ENCODE measurements around the gene TSLP.

Gene TSLP

GRCh38 chr5:111071413-111071812, at the start of gene TSLP:
TSS of gene TSLP (plus strand) at chr5:111071713. CDS start at chr5:111071891, 178 bp downstream.
- no peak for DNase-seq

- DNase-seq, result no peak
Measured at GRCh38 chr5:111022301-111022700, 49.2 kb upstream of the TSLP start.

- no peak for DNase-seq
Measured at GRCh38 chr5:111028865-111029264, 42.6 kb upstream of the TSLP start.

- DNase-seq, result no peak
Measured at GRCh38 chr5:111043712-111044506, 27.6 kb upstream of the TSLP start.

- DNase-seq, result no peak
Measured at GRCh38 chr5:111058064-111058463, 13.4 kb upstream of the TSLP start.

- no peak for DNase-seq
Measured at GRCh38 chr5:111060169-111060568, 11.3 kb upstream of the TSLP start.

GRCh38 chr5:111061618-111062017, 9.9 kb upstream of the TSLP start:
- DNase-seq, result no peak

GRCh38 chr5:111063709-111064322, 7.7 kb upstream of the TSLP start:
- DNase-seq, result peak; percentile 16

- DNase-seq, result no peak
Measured at GRCh38 chr5:111066261-111066938, 5.1 kb upstream of the TSLP start.

- DNase-seq, result no peak
Measured at GRCh38 chr5:111068213-111068612, 3.3 kb upstream of the TSLP start.

GRCh38 chr5:111069839-111070238, 1.7 kb upstream of the TSLP start:
- peak; percentile 8 for DNase-seq

- no peak for DNase-seq
Measured at GRCh38 chr5:111070272-111071134, 1.0 kb upstream of the TSLP start.

GRCh38 chr5:111072949-111073682, 1.6 kb downstream of the TSLP start:
- DNase-seq, result no peak

- no peak for DNase-seq
Measured at GRCh38 chr5:111074244-111074643, 2.7 kb downstream of the TSLP start.

GRCh38 chr5:111075520-111075919, 4.0 kb downstream of the TSLP start:
- DNase-seq, result peak; percentile 81

GRCh38 chr5:111076091-111076490, 4.6 kb downstream of the TSLP start:
- DNase-seq, result no peak

- no peak for DNase-seq
Measured at GRCh38 chr5:111077678-111078077, 6.2 kb downstream of the TSLP start.

GRCh38 chr5:111079846-111080245, 8.3 kb downstream of the TSLP start:
- DNase-seq, result no peak

- no peak for DNase-seq
Measured at GRCh38 chr5:111083323-111083722, 11.8 kb downstream of the TSLP start.

- DNase-seq, result peak; percentile 84
Measured at GRCh38 chr5:111092062-111092853, 20.7 kb downstream of the TSLP start, which contains the start of gene WDR36. TSS of gene WDR36 (plus strand) at chr5:111092348. CDS start at chr5:111092457, 109 bp downstream.

- DNase-seq, result no peak
Measured at GRCh38 chr5:111095982-111096381, 24.5 kb downstream of the TSLP start.
